HepG2 (cell line): ENCODE measurements around the gene SV2A. TPM values are rescaled to one million over a fixed set of nuclear protein-coding genes. Genes with fewer than 3 reads are reported as not detected.

Experiments
- ATAC-seq: fragments of 200-7000 bp; cut with Tn5 transposase; 3 replicates; pipeline ENCODE4 v1.9.1; 2020; ENCODE audit warnings: mild to moderate bottlenecking, moderate library complexity
- BruUV-seq: library from RNA; stranded (reverse); fragments of 400-500 nt; replicated peaks from 2 replicates; lab custom pipeline; 2021; lab: Mats Ljungman, UMichigan
- CTCF ChIA-PET: fragments of 300-600 bp; formaldehyde crosslinking; extraction: SDS; loops from one replicate; lab custom pipeline; 2021; ENCODE audit warnings: low total read pairs, inconsistent platforms, low intra/inter-chr PET ratio; lab: Yijun Ruan, JAX
- POLR2A ChIA-PET: fragments of 350-600 bp; sonication (Branson Sonifier 250); formaldehyde crosslinking; loops from one replicate; lab custom pipeline; 2020; ENCODE audit warnings: antibody characterized with exemption, inconsistent platforms; lab: Yijun Ruan, JAX
- DNase-seq: peaks from one replicate; pipeline ENCODE4 v3.0.0-alpha.2; 2015; ENCODE audit warnings: low spot score
- FAIRE-seq: peaks from 3 replicates; lab custom pipeline; 2011; peaks lifted over from hg19 to GRCh38; lab: Jason Lieb, UNC
- H2AFZ ChIP-seq: one replicate; pipeline ENCODE4 v1.6.1; 2011; ENCODE audit warnings: low read length, inconsistent platforms
- H3K27ac ChIP-seq: fragments of 300-600 bp; 3 replicates; pipeline ENCODE4 v1.8.0; 2011; ENCODE audit warnings: mixed run types, mild to moderate bottlenecking, mixed read lengths, low read length, inconsistent platforms; ENCODE audit not compliant: insufficient read depth; ENCODE audit errors: extremely low read length
- H3K27me3 ChIP-seq, 2 experiments: fragments of 200-600 bp in 1 of 2; 2 replicates in 1 of 2; 3 replicates in 1 of 2; pipeline versions ENCODE4 v1.6.0 to v1.8.0; 2011; ENCODE audit warnings: low read length in 2 of 2, mild to moderate bottlenecking in 2 of 2, moderate library complexity in 2 of 2, inconsistent platforms in 1 of 2; ENCODE audit not compliant: insufficient read depth in 2 of 2, control insufficient read depth in 1 of 2
- H3K36me3 ChIP-seq, 2 experiments: fragments of 200-600 bp in 1 of 2; replicated peaks in 1 of 2; 2 replicates in 1 of 2; 3 replicates in 1 of 2; pipeline versions ENCODE4 v1.5.1 to v1.8.0; 2011; ENCODE audit warnings: low read length in 2 of 2, inconsistent platforms in 1 of 2; ENCODE audit not compliant: insufficient read depth in 2 of 2, control insufficient read depth in 1 of 2
- H3K4me1 ChIP-seq: 2 replicates; pipeline ENCODE4 v1.5.1; 2012; ENCODE audit warnings: low read length, inconsistent platforms; ENCODE audit not compliant: insufficient read depth
- H3K4me2 ChIP-seq: 2 replicates; pipeline ENCODE4 v1.6.0; 2011; ENCODE audit warnings: low read depth, low read length, inconsistent platforms
- H3K4me3 ChIP-seq, 3 experiments: fragments of 200-600 bp in 1 of 3; sonication (generic), shearing (Covaris generic) in 1 of 3; replicated peaks in 1 of 3; 2 replicates each; pipeline ENCODE4 v1.5.1; 2011 to 2016; ENCODE audit warnings: low read length in 3 of 3, inconsistent platforms in 2 of 3, low read depth in 2 of 3, mild to moderate bottlenecking in 2 of 3, control low read depth in 1 of 3, mixed read lengths in 1 of 3; ENCODE audit not compliant: insufficient read depth in 1 of 3
- H3K79me2 ChIP-seq: one replicate; pipeline ENCODE4 v1.6.1; 2011; ENCODE audit warnings: low read length, inconsistent platforms; ENCODE audit not compliant: insufficient read depth
- H3K9ac ChIP-seq: 2 replicates; pipeline ENCODE4 v1.6.0; 2011; ENCODE audit warnings: mild to moderate bottlenecking, low read depth, low read length, inconsistent platforms; ENCODE audit not compliant: insufficient read depth
- H3K9me3 ChIP-seq: 2 replicates; pipeline ENCODE4 v1.5.1; 2012; ENCODE audit warnings: mild to moderate bottlenecking, low read length
- H4K20me1 ChIP-seq: 2 replicates; pipeline ENCODE4 v1.6.0; 2011; ENCODE audit warnings: inconsistent platforms, mild to moderate bottlenecking, low read length, moderate library complexity; ENCODE audit not compliant: insufficient read depth
- CEBPB ChIP-seq: IDR thresholded peaks from 2 replicates; pipeline ENCODE4 v1.6.1; 2011; ENCODE audit warnings: low read depth, low read length, improper control_type of control experiment, borderline replicate concordance
- CEBPG ChIP-seq: IDR thresholded peaks from 2 replicates; pipeline ENCODE4 v1.6.1; 2016
- FOXP1 ChIP-seq, 2 experiments: fragments of 450-650 bp in 1 of 2; IDR thresholded peaks; 2 replicates each; pipeline ENCODE4 v1.6.1; 2017 to 2018; ENCODE audit warnings: antibody characterized with exemption in 1 of 2
- SOX5 ChIP-seq: IDR thresholded peaks from 2 replicates; pipeline ENCODE4 v1.6.1; 2016; ENCODE audit warnings: borderline replicate concordance
- WGBS: methylation state at CpG from one replicate; pipeline ENCODE4 v1.1.6; 2017; ENCODE audit warnings: low lambda C conversion rate; 5-methylcytosine and 5-hydroxymethylcytosine counted together
- in situ Hi-C: cut with HindIII; loops from 2 replicates; pipeline ENCODE4 v1.10.0; 2017; ENCODE audit warnings: low pct_unique_long_range_greater_than_20kb; ENCODE audit not compliant: extremely low pct_ligation_motif_present
- intact Hi-C: fragments of 100-400 bp; cut with micrococcal nuclease; formaldehyde crosslinking; loops from one replicate; pipeline ENCODE4 v1.10.0; 2022; ENCODE audit not compliant: unreplicated experiment
- polyA plus RNA-seq, 8 experiments: library from polyadenylated mRNA; depleted of rRNA in 3 of 8; stranded (reverse) in 7 of 8; unstranded in 1 of 8; fragments of >200 nt; fragmentation: Illumina TruSeq in 4 of 8; extraction: Trizol in 4 of 8; gene quantifications; 2 replicates each; pipeline versions ENCODE4 v1.2.1 to v1.2.3, GENCODE V29; 2011 to 2016; ENCODE audit warnings: low read depth in 4 of 8, missing spikeins in 1 of 8, mixed read lengths in 1 of 8; ENCODE audit not compliant: insufficient read depth in 1 of 8
- total RNA-seq, 5 experiments: library from RNA; depleted of rRNA; stranded (reverse); fragments of >200 nt; fragmentation: Illumina TruSeq; extraction: Trizol; gene quantifications; 2 replicates each; pipeline ENCODE4 v1.2.3, GENCODE V29; 2016; ENCODE audit warnings: low read depth in 1 of 5
- TF ChIP-seq, protein P1 (sequence below): IDR thresholded peaks from 2 replicates; pipeline ENCODE4 v1.6.1; 2016
- TF ChIP-seq, protein P2 (sequence below), 2 experiments: IDR thresholded peaks; 2 replicates each; pipeline ENCODE4 v1.6.1; 2011 to 2012; ENCODE audit warnings: low read length in 2 of 2, borderline replicate concordance in 1 of 2, low read depth in 1 of 2, mild to moderate bottlenecking in 1 of 2, moderate library complexity in 1 of 2

The SV2A gene
- total and polyA plus RNA-seq, 2 of the 13 experiments (the other 11 are each of a cell fraction or from before 2014, with no cell fraction given), result 0.84 to 1.9 TPM

DNA sequence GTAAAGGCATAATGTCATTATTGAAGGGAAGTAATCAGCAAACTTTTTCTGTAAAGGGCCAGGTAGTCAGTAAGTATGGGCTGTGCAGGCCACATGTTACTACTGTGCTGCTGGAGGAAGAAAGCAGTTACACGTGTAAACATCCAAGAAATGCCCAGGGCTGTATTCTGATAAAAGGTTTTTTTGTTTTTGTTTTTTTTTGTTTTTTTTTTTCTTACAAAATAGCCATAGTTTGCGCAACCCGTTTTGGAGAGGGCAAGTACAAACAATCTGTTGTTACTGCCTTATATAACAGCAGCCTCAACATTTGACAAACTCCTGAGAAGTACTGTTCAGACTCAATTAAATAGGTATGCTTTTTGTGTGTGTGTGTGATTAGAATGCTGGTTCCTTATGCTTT, 45.7 kb upstream of the SV2A start:
- Histone ChIP-seq H3K9ac (no peak overlapping the region), H3K9me3 (no peaks in the 10 kb centered on the region), H4K20me1 (no peaks in the 10 kb centered on the region), H3K27ac (no peak overlapping the region), H3K4me1 (peaks cover 11% of the 10 kb centered on the region), H3K4me3 (no peak overlapping the region), H3K27me3 (no peaks in the 10 kb centered on the region), H2AFZ (no peak overlapping the region), H3K36me3 (peaks cover 16 to 70% of the 10 kb centered on the region in 2 experiments), H3K79me2 (no peaks in the 10 kb centered on the region), H3K4me2 (no peak overlapping the region)
- intact Hi-C loops, result loop anchor here (2.0 to 10.0 kb wide), 2 partner anchors 201 to 223 kb away; no protein-coding TSS in a partner anchor
- peak; percentile 5 for DNase-seq
- CTCF ChIA-PET, result interaction anchor here (2.7 to 3.2 kb wide), 2 partner anchors 87 to 223 kb away, joined by 12 to 61 read pairs; no protein-coding TSS in a partner anchor
- ATAC-seq, result no peak
- BruUV-seq, result no TSS peak
- FAIRE-seq, result no peak
- in situ Hi-C loops, result loop anchor here (5.0 to 10.0 kb wide), 2 partner anchors 89 to 231 kb away; no protein-coding TSS in a partner anchor
- 55% methylated on average over 3 of the region's 3 CpGs for WGBS
- peak; percentile 38; the same call in 1 of the 2 replicates for TF ChIP-seq CEBPG (CRISPR knock-in tag)
- no peak for TF ChIP-seq FOXP1 (IDR thresholded peaks at IDR 0.05)
- TF ChIP-seq FOXP1 (CRISPR knock-in tag; IDR thresholded peaks at IDR 0.05), result 0 out of 2 replicates have a peak, but pooled peaks have one; percentile 36
- TF ChIP-seq SOX5 (CRISPR knock-in tag), result peak; percentile 30; the same call in 1 of the 2 replicates
- TF ChIP-seq CEBPB, result peak; percentile 62; the same call in 1 of the 2 replicates
- TF ChIP-seq, protein P1, sequence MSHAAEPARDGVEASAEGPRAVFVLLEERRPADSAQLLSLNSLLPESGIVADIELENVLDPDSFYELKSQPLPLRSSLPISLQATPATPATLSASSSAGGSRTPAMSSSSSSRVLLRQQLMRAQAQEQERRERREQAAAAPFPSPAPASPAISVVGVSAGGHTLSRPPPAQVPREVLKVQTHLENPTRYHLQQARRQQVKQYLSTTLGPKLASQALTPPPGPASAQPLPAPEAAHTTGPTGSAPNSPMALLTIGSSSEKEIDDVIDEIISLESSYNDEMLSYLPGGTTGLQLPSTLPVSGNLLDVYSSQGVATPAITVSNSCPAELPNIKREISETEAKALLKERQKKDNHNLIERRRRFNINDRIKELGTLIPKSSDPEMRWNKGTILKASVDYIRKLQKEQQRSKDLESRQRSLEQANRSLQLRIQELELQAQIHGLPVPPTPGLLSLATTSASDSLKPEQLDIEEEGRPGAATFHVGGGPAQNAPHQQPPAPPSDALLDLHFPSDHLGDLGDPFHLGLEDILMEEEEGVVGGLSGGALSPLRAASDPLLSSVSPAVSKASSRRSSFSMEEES (CRISPR knock-in tag), result no peak
- TF ChIP-seq, protein P2, sequence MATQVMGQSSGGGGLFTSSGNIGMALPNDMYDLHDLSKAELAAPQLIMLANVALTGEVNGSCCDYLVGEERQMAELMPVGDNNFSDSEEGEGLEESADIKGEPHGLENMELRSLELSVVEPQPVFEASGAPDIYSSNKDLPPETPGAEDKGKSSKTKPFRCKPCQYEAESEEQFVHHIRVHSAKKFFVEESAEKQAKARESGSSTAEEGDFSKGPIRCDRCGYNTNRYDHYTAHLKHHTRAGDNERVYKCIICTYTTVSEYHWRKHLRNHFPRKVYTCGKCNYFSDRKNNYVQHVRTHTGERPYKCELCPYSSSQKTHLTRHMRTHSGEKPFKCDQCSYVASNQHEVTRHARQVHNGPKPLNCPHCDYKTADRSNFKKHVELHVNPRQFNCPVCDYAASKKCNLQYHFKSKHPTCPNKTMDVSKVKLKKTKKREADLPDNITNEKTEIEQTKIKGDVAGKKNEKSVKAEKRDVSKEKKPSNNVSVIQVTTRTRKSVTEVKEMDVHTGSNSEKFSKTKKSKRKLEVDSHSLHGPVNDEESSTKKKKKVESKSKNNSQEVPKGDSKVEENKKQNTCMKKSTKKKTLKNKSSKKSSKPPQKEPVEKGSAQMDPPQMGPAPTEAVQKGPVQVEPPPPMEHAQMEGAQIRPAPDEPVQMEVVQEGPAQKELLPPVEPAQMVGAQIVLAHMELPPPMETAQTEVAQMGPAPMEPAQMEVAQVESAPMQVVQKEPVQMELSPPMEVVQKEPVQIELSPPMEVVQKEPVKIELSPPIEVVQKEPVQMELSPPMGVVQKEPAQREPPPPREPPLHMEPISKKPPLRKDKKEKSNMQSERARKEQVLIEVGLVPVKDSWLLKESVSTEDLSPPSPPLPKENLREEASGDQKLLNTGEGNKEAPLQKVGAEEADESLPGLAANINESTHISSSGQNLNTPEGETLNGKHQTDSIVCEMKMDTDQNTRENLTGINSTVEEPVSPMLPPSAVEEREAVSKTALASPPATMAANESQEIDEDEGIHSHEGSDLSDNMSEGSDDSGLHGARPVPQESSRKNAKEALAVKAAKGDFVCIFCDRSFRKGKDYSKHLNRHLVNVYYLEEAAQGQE (IDR thresholded peaks at IDR 0.05; ENCODE audit: borderline replicate concordance in 1 of 2, low read depth in 1 of 2, low read length in 2 of 2), result no peak
- POLR2A ChIA-PET, result no interaction called here
